KMS-11 (cell line): ENCODE measurements around the gene LAPTM5.

Source experiments
- H2AFZ ChIP-seq: fragments of 200-600 bp; sonication (generic); 2 replicates; pipeline ENCODE4 v1.6.1; 2016; ENCODE audit warnings: antibody characterized with exemption, mixed run types, low read depth
- H3K27ac ChIP-seq: fragments of 200-600 bp; sonication (generic); 2 replicates; pipeline ENCODE4 v1.6.1; 2016; ENCODE audit warnings: mild to moderate bottlenecking, mixed run types
- H3K27me3 ChIP-seq: fragments of 200-600 bp; sonication (generic); 2 replicates; pipeline ENCODE4 v1.6.1; 2017; ENCODE audit warnings: mild to moderate bottlenecking, low read depth, mixed run types, moderate library complexity; ENCODE audit not compliant: insufficient read depth
- H3K36me3 ChIP-seq: fragments of 200-600 bp; sonication (generic); 2 replicates; pipeline ENCODE4 v1.6.1; 2017; ENCODE audit warnings: mild to moderate bottlenecking, mixed run types; ENCODE audit not compliant: insufficient read depth
- H3K4me1 ChIP-seq: fragments of 200-600 bp; sonication (generic); 2 replicates; pipeline ENCODE4 v1.6.1; 2016; ENCODE audit warnings: mild to moderate bottlenecking, low read depth, mixed run types; ENCODE audit not compliant: poor library complexity, severe bottlenecking
- H3K4me2 ChIP-seq: fragments of 200-600 bp; sonication (generic); 2 replicates; pipeline ENCODE4 v1.7.0; 2016; ENCODE audit warnings: mild to moderate bottlenecking, mixed run types
- H3K4me3 ChIP-seq: fragments of 200-600 bp; sonication (generic); IDR thresholded peaks from 2 replicates; pipeline ENCODE4 v1.6.1; 2017; ENCODE audit warnings: low read depth, low read length, mixed read lengths; ENCODE audit not compliant: insufficient read depth
- H3K79me2 ChIP-seq: fragments of 200-600 bp; sonication (generic); 2 replicates; pipeline ENCODE4 v1.6.1; 2016; ENCODE audit warnings: low read depth, mixed run types; ENCODE audit not compliant: insufficient read depth
- H3K9ac ChIP-seq: fragments of 200-600 bp; sonication (generic); 2 replicates; pipeline ENCODE4 v1.6.1; 2016; ENCODE audit warnings: mild to moderate bottlenecking, mixed run types
- H4K20me1 ChIP-seq: fragments of 200-600 bp; sonication (generic); 2 replicates; pipeline ENCODE4 v1.6.1; 2016; ENCODE audit warnings: mild to moderate bottlenecking, mixed run types; ENCODE audit not compliant: insufficient read depth
- CTCF ChIP-seq: fragments of 200-600 bp; sonication (generic); conservative IDR thresholded peaks from 2 replicates; pipeline ENCODE4 v1.6.1; 2017; ENCODE audit warnings: low read depth, mild to moderate bottlenecking, antibody characterized with exemption, low read length, moderate library complexity, mixed read lengths

LAPTM5 gene

DNA sequence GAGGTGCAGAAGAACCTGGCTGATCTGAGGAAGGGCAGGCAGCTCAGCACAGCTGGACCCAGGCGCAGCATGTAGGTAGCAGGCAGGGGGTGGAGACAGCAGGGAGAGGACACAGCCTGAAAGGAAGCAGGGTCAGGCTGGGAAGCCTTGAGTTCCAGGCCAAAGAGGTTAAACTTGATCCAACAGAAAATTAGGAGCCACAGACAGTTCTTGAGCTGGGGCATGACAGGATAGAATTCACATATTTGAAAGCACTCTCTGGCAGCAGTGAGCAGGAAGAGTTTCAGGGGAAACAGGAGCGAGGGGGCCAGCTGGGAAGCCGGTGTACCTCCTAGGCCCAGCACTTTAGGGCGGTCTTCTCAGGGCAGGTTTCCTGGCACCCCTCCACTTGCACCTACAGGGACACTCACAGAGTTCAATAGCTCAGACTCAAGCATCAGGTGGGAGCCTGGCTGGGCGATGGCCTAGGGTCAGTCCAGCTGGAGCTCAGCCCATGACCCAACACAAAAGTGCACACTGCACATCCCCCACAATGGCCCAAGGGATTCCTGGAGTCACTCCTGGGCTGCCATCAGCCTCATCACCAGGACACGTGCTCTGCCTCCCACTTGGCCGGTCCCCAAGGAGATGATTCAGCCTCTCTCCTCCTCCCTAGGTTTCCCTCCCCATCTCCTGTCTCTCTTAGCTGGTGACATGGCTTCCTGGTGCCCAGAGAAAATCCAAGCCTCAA lies 56.9 kb downstream of the LAPTM5 start:
- Histone ChIP-seq H4K20me1 (no peaks in the 10 kb centered on the region), H3K4me3 (no peak overlapping the region), H3K4me2 (no peak overlapping the region), H3K79me2 (no peaks in the 10 kb centered on the region), H3K36me3 (no peaks in the 10 kb centered on the region), H3K4me1 (no peaks in the 10 kb centered on the region), H3K27ac (no peak overlapping the region), H3K9ac (no peak overlapping the region), H3K27me3 (peaks cover 40% of the 10 kb centered on the region), H2AFZ (no peak overlapping the region)
- no peak for TF ChIP-seq CTCF

DNA sequence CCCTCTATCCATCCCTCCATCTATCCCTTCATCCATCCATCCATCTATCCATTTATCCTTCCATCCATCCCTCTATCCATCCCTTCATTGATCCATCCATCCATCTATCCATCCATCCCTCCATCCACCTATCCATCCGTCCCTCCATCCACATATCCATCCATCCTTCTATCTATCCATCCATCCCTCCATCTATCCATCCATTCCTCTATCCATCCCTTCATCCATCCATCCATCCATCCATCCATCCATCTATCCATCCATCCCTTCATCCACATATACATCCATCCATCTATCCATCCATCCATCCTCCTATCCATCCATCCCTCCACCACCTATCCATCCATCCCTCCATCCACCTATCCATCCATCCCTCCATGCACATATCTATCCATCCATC lies 57.8 kb downstream of the LAPTM5 start:
- TF ChIP-seq CTCF = no peak
- Histone ChIP-seq H3K36me3 (no peaks in the 10 kb centered on the region), H3K27ac (no peak overlapping the region), H3K27me3 (peaks cover 34% of the 10 kb centered on the region), H3K79me2 (no peaks in the 10 kb centered on the region), H3K9ac (no peak overlapping the region), H3K4me2 (no peak overlapping the region), H3K4me3 (no peak overlapping the region), H3K4me1 (no peaks in the 10 kb centered on the region), H2AFZ (no peak overlapping the region), H4K20me1 (no peaks in the 10 kb centered on the region)

GRCh38 chr1:30698401-30698981 lies 59.1 kb downstream of the LAPTM5 start:
- no peak overlapping the region for H3K27ac ChIP-seq
- H4K20me1 ChIP-seq = no peaks in the 10 kb centered on the region
- H3K4me1 ChIP-seq = no peaks in the 10 kb centered on the region
- no peaks in the 10 kb centered on the region for H3K36me3 ChIP-seq
- peaks cover 32% of the 10 kb centered on the region for H3K27me3 ChIP-seq
- no peak overlapping the region for H3K9ac ChIP-seq
- H3K79me2 ChIP-seq = no peaks in the 10 kb centered on the region
- H3K4me2 ChIP-seq = no peak overlapping the region
- TF ChIP-seq CTCF = no peak
- no peak overlapping the region for H3K4me3 ChIP-seq
- no peak overlapping the region for H2AFZ ChIP-seq

GRCh38 chr1:30697571-30698376 lies 59.8 kb downstream of the LAPTM5 start:
- Histone ChIP-seq H3K27ac (no peak overlapping the region), H2AFZ (no peak overlapping the region), H4K20me1 (no peaks in the 10 kb centered on the region), H3K27me3 (peaks cover 31% of the 10 kb centered on the region), H3K79me2 (no peaks in the 10 kb centered on the region), H3K36me3 (no peaks in the 10 kb centered on the region), H3K4me3 (no peak overlapping the region), H3K4me1 (no peaks in the 10 kb centered on the region), H3K4me2 (no peak overlapping the region), H3K9ac (no peak overlapping the region)
- no peak for TF ChIP-seq CTCF
